HPDE6-E6E7 (cell line): ENCODE data around the gene PTPRN2.
"Not testable (repeated sequence)": the region's sequence is repeated elsewhere in the genome, so short reads cannot be mapped to it uniquely, and the experiment has no call there.

Experiments
- DNase-seq: peaks from one replicate; pipeline ENCODE4 v3.0.0; 2011; ENCODE audit warnings: missing footprints; ENCODE audit errors: extremely low spot score

PTPRN2 gene

GRCh38 chr7:158366916-158367633, 220.5 kb downstream of the PTPRN2 start:
- DNase-seq, result no peak

- DNase-seq, result no peak
Measured at GRCh38 chr7:158366346-158366745, 221.3 kb downstream of the PTPRN2 start.

GRCh38 chr7:158365267-158365666, 222.4 kb downstream of the PTPRN2 start:
- no peak for DNase-seq

- DNase-seq, result no peak
Measured at GRCh38 chr7:158364451-158364850, 223.2 kb downstream of the PTPRN2 start.

- no peak for DNase-seq
Measured at GRCh38 chr7:158362912-158363905, 224.4 kb downstream of the PTPRN2 start.

GRCh38 chr7:158362001-158362400, 225.6 kb downstream of the PTPRN2 start:
- DNase-seq, result no peak

GRCh38 chr7:158361326-158361946, 226.2 kb downstream of the PTPRN2 start:
- no peak for DNase-seq

GRCh38 chr7:158358926-158359645, 228.5 kb downstream of the PTPRN2 start:
- DNase-seq, result no peak

- DNase-seq, result no peak
Measured at GRCh38 chr7:158357898-158358821, 229.5 kb downstream of the PTPRN2 start.

- no peak for DNase-seq
Measured at GRCh38 chr7:158357106-158357897, 230.3 kb downstream of the PTPRN2 start.

GRCh38 chr7:158356454-158356853, 231.2 kb downstream of the PTPRN2 start:
- no peak for DNase-seq

GRCh38 chr7:158355456-158356065, 232.1 kb downstream of the PTPRN2 start:
- DNase-seq, result no peak

- DNase-seq, result no peak
Measured at GRCh38 chr7:158354861-158355260, 232.8 kb downstream of the PTPRN2 start.

- no peak for DNase-seq
Measured at GRCh38 chr7:158353606-158354570, 233.7 kb downstream of the PTPRN2 start.

GRCh38 chr7:158351899-158352729, 235.5 kb downstream of the PTPRN2 start:
- DNase-seq, result not testable (repeated sequence)

GRCh38 chr7:158351481-158351880, 236.1 kb downstream of the PTPRN2 start:
- no peak for DNase-seq

- no peak for DNase-seq
Measured at GRCh38 chr7:158351051-158351450, 236.6 kb downstream of the PTPRN2 start.
